Neuronal stem cell (in vitro differentiated cells): ENCODE results near the gene ARMH1.

Source experiments
- DNase-seq: peaks from one replicate; pipeline ENCODE4 v3.0.0-alpha.2; 2013; ENCODE audit warnings: low spot score
- H2AFZ ChIP-seq: one replicate; pipeline ENCODE4 v1.6.1; 2013; ENCODE audit warnings: mild to moderate bottlenecking, low read length, inconsistent platforms
- H2AK5ac ChIP-seq: 2 replicates; pipeline ENCODE4 v1.6.1; 2013; ENCODE audit warnings: low read depth, mild to moderate bottlenecking, inconsistent platforms, low read length, moderate library complexity, mixed read lengths
- H2BK120ac ChIP-seq: 2 replicates; pipeline ENCODE4 v1.6.1; 2013; ENCODE audit warnings: low read depth, mild to moderate bottlenecking, inconsistent platforms, low read length, moderate library complexity, mixed read lengths
- H2BK12ac ChIP-seq: one replicate; pipeline ENCODE4 v1.6.1; 2013; ENCODE audit warnings: low read length, inconsistent platforms
- H2BK15ac ChIP-seq: 2 replicates; pipeline ENCODE4 v1.6.1; 2013; ENCODE audit warnings: mild to moderate bottlenecking, low read length, inconsistent platforms, mixed read lengths
- H2BK5ac ChIP-seq: one replicate; pipeline ENCODE4 v1.6.1; 2013; ENCODE audit warnings: inconsistent platforms, mild to moderate bottlenecking, low read length, moderate library complexity
- H3K14ac ChIP-seq: one replicate; pipeline ENCODE4 v1.6.1; 2013; ENCODE audit warnings: low read length, inconsistent platforms
- H3K18ac ChIP-seq: 2 replicates; pipeline ENCODE4 v1.6.1; 2013; ENCODE audit warnings: low read length, inconsistent platforms
- H3K23ac ChIP-seq: 2 replicates; pipeline ENCODE4 v1.6.1; 2013; ENCODE audit warnings: low read depth, mild to moderate bottlenecking, mixed read lengths, low read length, inconsistent platforms; ENCODE audit not compliant: poor library complexity
- H3K27ac ChIP-seq: replicated peaks from 3 replicates; pipeline ENCODE4 v1.5.1; 2013; ENCODE audit warnings: low read length, inconsistent platforms
- H3K27me3 ChIP-seq, 3 experiments: 2 replicates each; pipeline ENCODE4 v1.6.1; 2013; ENCODE audit warnings: low read length in 3 of 3, mild to moderate bottlenecking in 2 of 3, inconsistent platforms in 1 of 3, low read depth in 1 of 3, mixed read lengths in 1 of 3, moderate library complexity in 1 of 3; ENCODE audit not compliant: control insufficient read depth in 3 of 3, insufficient read depth in 3 of 3
- H3K36me3 ChIP-seq, 2 donors: replicated peaks in 1 of 2; 2 replicates each; pipeline ENCODE4 v1.6.1; 2013; ENCODE audit warnings: low read length in 2 of 2; ENCODE audit not compliant: control insufficient read depth in 2 of 2, insufficient read depth in 2 of 2
- H3K4ac ChIP-seq: 2 replicates; pipeline ENCODE4 v1.6.1; 2013; ENCODE audit warnings: inconsistent platforms, mild to moderate bottlenecking, low read length, moderate library complexity
- H3K4me1 ChIP-seq, 2 donors: 1 replicate in 1 of 2; 2 replicates in 1 of 2; pipeline ENCODE4 v1.6.1; 2013; ENCODE audit warnings: low read length in 2 of 2, low read depth in 1 of 2; ENCODE audit not compliant: control insufficient read depth in 2 of 2, insufficient read depth in 1 of 2
- H3K4me2 ChIP-seq: one replicate; pipeline ENCODE4 v1.6.1; 2013; ENCODE audit warnings: mild to moderate bottlenecking, low read length, inconsistent platforms; ENCODE audit not compliant: insufficient read depth, poor library complexity, severe bottlenecking
- H3K4me3 ChIP-seq, 2 donors: 2 replicates each; pipeline ENCODE4 v1.5.1; 2013; ENCODE audit warnings: low read length in 2 of 2, mild to moderate bottlenecking in 2 of 2, inconsistent platforms in 1 of 2, moderate library complexity in 1 of 2
- H3K79me1 ChIP-seq: one replicate; pipeline ENCODE4 v1.6.1; 2013; ENCODE audit warnings: low read depth, mild to moderate bottlenecking, inconsistent platforms, low read length, moderate library complexity
- H3K9ac ChIP-seq: one replicate; pipeline ENCODE4 v1.6.1; 2013; ENCODE audit warnings: mild to moderate bottlenecking, low read depth, low read length, inconsistent platforms; ENCODE audit not compliant: poor library complexity
- H3K9me3 ChIP-seq, 2 donors: replicated peaks in 1 of 2; 2 replicates each; pipeline versions ENCODE3 to v1.6.1; 2013; ENCODE audit warnings: low read length in 2 of 2, mild to moderate bottlenecking in 2 of 2, inconsistent platforms in 1 of 2, low read depth in 1 of 2, mixed read lengths in 1 of 2, moderate library complexity in 1 of 2; ENCODE audit not compliant: control insufficient read depth in 2 of 2, insufficient read depth in 1 of 2
- H4K8ac ChIP-seq: one replicate; pipeline ENCODE4 v1.6.1; 2013; ENCODE audit warnings: low read depth, mild to moderate bottlenecking, inconsistent platforms, low read length, moderate library complexity
- H4K91ac ChIP-seq: one replicate; pipeline ENCODE4 v1.6.1; 2013; ENCODE audit warnings: low read length, low read depth, mild to moderate bottlenecking, inconsistent platforms; ENCODE audit not compliant: poor library complexity
- WGBS, 2 donors: extraction: QIAGEN DNeasy Blood & Tissue Kit; methylation state at CpG; one replicate each; pipeline ENCODE4 v1.1.7; 2013; ENCODE audit warnings: missing lambda C conversion rate in 2 of 2, mixed read lengths in 1 of 2; ENCODE audit not compliant: insufficient read length in 2 of 2, insufficient replicate concordance in 1 of 2; ENCODE audit errors: extremely low coverage in 2 of 2; 5-methylcytosine and 5-hydroxymethylcytosine counted together

ARMH1 gene

DNA sequence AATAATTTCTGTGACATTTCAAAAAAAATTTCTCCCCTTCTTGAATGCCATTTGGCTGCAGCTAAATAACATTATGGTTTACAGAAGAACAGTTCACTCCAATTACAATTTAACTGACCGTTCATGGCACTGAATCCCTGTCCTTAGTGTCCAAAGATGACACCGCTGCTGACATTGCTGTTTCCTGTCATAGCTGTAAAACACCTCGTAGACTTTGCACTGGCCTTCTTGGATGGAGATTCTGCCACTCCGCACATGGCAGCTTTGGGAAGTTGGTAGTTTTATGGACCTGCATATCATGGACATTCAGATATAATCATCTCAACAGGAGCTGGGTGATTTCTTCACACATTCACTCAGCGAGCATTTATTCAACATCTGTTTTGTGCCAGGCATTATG, 5.0 kb downstream of the ARMH1 start:
- Histone ChIP-seq H4K91ac (no peak overlapping the region), H2BK120ac (no peak overlapping the region), H3K27me3 (no peaks in the 10 kb centered on the region), H2BK12ac (no peak overlapping the region), H3K4me2 (no peak overlapping the region), H3K18ac (no peak overlapping the region), H2AK5ac (no peak overlapping the region), H2BK15ac (no peak overlapping the region), H3K4me1 (peaks cover 0 to 8% of the 10 kb centered on the region in 2 donors), H3K4ac (no peak overlapping the region), H4K8ac (no peak overlapping the region), H3K9ac (no peak overlapping the region), H3K23ac (no peak overlapping the region), H3K14ac (no peak overlapping the region), H3K36me3 (peaks cover 5 to 7% of the 10 kb centered on the region in 2 donors), H3K4me3 (no peak overlapping the region), H2AFZ (no peak overlapping the region), H3K79me1 (no peaks in the 10 kb centered on the region), H3K27ac (no peak overlapping the region), H3K9me3 (no peaks in the 10 kb centered on the region), H2BK5ac (no peak overlapping the region)
- no CpG with 5 or more reads among the region's 5 CpGs for WGBS, 2 donors
- no peak for DNase-seq

DNA sequence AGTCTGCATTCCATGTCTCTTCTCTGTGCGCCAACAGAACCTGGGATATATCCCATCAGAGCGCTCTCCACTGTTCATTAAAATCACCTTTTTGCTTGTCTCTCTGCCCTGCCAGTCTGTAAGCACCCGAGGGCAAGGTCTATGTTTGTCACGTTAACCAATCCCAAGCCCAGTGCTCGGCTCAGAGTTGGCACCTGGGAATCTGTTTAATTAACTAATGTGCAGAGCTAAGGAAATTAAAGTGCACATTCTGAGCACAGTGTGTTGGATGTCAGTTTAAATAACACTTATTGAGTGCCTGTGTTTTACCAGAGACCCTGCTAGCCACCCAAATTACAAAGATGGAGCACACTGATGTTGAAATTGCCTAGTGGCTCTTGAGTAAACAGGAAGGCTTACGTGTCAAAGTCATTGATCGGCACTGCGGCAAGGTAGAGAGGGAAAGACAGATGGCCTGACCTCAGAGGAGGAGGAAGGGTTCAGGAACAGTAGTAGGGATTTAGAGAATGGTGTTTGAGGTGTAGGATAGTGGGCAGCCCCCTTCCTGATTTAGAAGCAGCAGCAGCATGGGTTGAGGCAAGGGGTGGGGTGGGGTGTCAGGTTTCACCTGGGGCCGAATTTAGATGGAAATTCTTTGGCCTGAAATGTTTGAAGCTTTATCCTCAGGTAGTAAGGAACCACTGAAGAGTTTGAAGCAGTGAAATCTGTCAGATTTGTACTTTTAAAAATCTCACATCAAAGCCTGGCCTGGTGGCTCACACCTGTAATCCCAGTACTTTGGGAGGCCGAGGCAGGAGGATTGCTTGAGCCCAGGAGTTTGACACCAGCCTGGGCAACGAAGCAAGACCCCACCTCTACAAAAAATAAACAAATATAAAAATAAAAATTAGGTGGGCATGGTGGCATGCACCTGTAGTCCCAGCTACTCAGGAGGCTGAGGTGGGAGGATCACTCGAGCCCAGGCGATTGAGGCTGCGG, 7.7 kb downstream of the ARMH1 start:
- WGBS, 2 donors, result no CpG with 5 or more reads among the region's 14 CpGs
- H2AK5ac ChIP-seq, result no peak overlapping the region
- H3K4me1 ChIP-seq, result peaks cover 0 to 2% of the 10 kb centered on the region in 2 donors
- H2BK120ac ChIP-seq, result no peak overlapping the region
- no peak overlapping the region for H4K8ac ChIP-seq
- no peaks in the 10 kb centered on the region for H3K9me3 ChIP-seq
- H3K18ac ChIP-seq, result no peak overlapping the region
- H3K27ac ChIP-seq, result no peak overlapping the region
- DNase-seq, result no peak
- H2BK12ac ChIP-seq, result no peak overlapping the region
- H3K9ac ChIP-seq, result peak overlapping the region; percentile 7
- H3K27me3 ChIP-seq, result no peaks in the 10 kb centered on the region
- H3K14ac ChIP-seq, result no peak overlapping the region
- no peak overlapping the region for H2BK5ac ChIP-seq
- H2BK15ac ChIP-seq, result no peak overlapping the region
- no peaks in the 10 kb centered on the region for H3K79me1 ChIP-seq
- H4K91ac ChIP-seq, result no peak overlapping the region
- no peak overlapping the region for H3K23ac ChIP-seq
- H3K4me3 ChIP-seq, result no peak overlapping the region
- no peak overlapping the region for H2AFZ ChIP-seq
- H3K36me3 ChIP-seq, result peaks cover 5 to 7% of the 10 kb centered on the region in 2 donors
- no peak overlapping the region for H3K4ac ChIP-seq
- H3K4me2 ChIP-seq, result no peak overlapping the region

DNA sequence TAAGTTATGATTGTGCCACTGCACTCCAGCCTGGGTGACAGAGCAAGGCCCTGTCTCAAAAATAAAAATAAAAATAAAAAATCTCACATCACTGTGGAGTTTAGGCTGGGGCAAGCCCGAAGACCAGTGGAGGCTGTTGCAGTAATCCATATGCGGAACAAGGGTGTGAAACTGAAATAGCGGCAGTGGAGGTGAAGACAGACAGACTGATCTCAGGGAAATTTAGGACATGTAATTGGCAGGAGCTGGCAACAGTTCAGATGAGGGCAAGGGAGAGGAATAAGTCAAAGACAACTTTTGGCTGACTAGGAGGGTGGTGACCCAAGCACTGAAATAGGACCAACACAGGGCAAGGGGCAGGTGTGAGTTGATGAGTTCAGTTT, 8.4 kb downstream of the ARMH1 start:
- Histone ChIP-seq H2BK120ac (no peak overlapping the region), H3K14ac (no peak overlapping the region), H3K23ac (no peak overlapping the region)

DNA sequence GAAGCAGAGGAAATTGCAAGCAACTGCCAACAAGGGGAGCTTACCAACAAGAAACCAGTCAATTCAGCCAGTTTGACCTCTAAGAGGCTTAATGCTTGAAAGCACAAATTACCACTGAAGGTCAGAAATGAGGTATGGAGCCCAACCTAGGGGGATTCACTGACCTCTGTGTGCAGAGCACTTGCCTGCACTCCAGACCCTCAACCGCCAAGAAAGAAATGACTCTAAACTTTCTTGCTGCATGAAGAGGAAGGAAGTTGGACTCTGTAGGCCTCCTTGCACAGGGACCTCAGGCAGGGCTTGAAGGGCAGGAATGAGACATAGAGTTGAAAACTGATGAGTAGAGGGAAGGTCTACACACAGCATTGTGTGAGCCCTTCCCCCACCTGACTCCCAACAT, 10.0 kb downstream of the ARMH1 start:
- no peak overlapping the region for H3K23ac ChIP-seq
- no peak overlapping the region for H3K18ac ChIP-seq
- no peaks in the 10 kb centered on the region for H3K27me3 ChIP-seq
- no peak overlapping the region for H3K4me2 ChIP-seq
- H2AK5ac ChIP-seq, result no peak overlapping the region
- no CpG with 5 or more reads among the region's 1 CpG for WGBS, 2 donors
- no peak overlapping the region for H2BK15ac ChIP-seq
- H3K4me3 ChIP-seq, result no peak overlapping the region
- DNase-seq, result no peak
- H3K9me3 ChIP-seq, result no peaks in the 10 kb centered on the region
- no peak overlapping the region for H4K8ac ChIP-seq
- H4K91ac ChIP-seq, result no peak overlapping the region
- no peak overlapping the region for H2BK5ac ChIP-seq
- H3K9ac ChIP-seq, result no peak overlapping the region
- H3K79me1 ChIP-seq, result no peaks in the 10 kb centered on the region
- H3K14ac ChIP-seq, result no peak overlapping the region
- no peak overlapping the region for H2BK120ac ChIP-seq
- H2BK12ac ChIP-seq, result no peak overlapping the region
- peaks cover 0 to 2% of the 10 kb centered on the region in 2 donors for H3K4me1 ChIP-seq
- no peak overlapping the region for H3K4ac ChIP-seq
- H2AFZ ChIP-seq, result no peak overlapping the region
- peaks cover 3 to 7% of the 10 kb centered on the region in 2 donors for H3K36me3 ChIP-seq
- H3K27ac ChIP-seq, result no peak overlapping the region

More for the DNA sequence above, 8.4 kb downstream of the ARMH1 start:
- no peak overlapping the region for H2BK5ac ChIP-seq
- H3K36me3 ChIP-seq, result peaks cover 5 to 7% of the 10 kb centered on the region in 2 donors
- WGBS, 2 donors, result no CpG with 5 or more reads among the region's 3 CpGs
- no peak overlapping the region for H3K4me3 ChIP-seq
- H4K8ac ChIP-seq, result no peak overlapping the region
- no peak overlapping the region for H3K18ac ChIP-seq
- H3K27me3 ChIP-seq, result no peaks in the 10 kb centered on the region
- H3K4me2 ChIP-seq, result no peak overlapping the region
- H3K9ac ChIP-seq, result no peak overlapping the region
- peaks cover 0 to 2% of the 10 kb centered on the region in 2 donors for H3K4me1 ChIP-seq
- no peak overlapping the region for H2BK15ac ChIP-seq
- H3K79me1 ChIP-seq, result no peaks in the 10 kb centered on the region
- no peaks in the 10 kb centered on the region for H3K9me3 ChIP-seq
- no peak overlapping the region for H3K4ac ChIP-seq
- no peak for DNase-seq
- H2AK5ac ChIP-seq, result no peak overlapping the region
- no peak overlapping the region for H2AFZ ChIP-seq
- H2BK12ac ChIP-seq, result no peak overlapping the region
- no peak overlapping the region for H3K27ac ChIP-seq
- no peak overlapping the region for H4K91ac ChIP-seq
